Measurements from ENCODE around the gene PTOV1. TPM values are rescaled to one million over a fixed set of nuclear protein-coding genes. Genes with fewer than 3 reads are reported as not detected.
"Not testable (repeated sequence)": the region's sequence is repeated elsewhere in the genome, so short reads cannot be mapped to it uniquely, and the experiment has no call there.

Gene PTOV1
- total and polyA plus RNA-seq, 2 of the 4 experiments (the other 2 are of a cell fraction), result 34.4 to 107 TPM

GRCh38 chr19:49818649-49819370, 32.1 kb upstream of the PTOV1 start (continued):
- TF ChIP-seq MAZ (IDR thresholded peaks at IDR 0.05; ENCODE audit: borderline replicate concordance, low read depth, low read length), result no peak; the same call in 1 of the 2 replicates

GRCh38 chr19:49819452-49820115, 31.4 kb upstream of the PTOV1 start:
- no CpG with 5 or more reads among the region's 7 CpGs for WGBS, 2 experiments (ENCODE audit: extremely low coverage in 2 of 2, insufficient read length in 1 of 2)
- H3K9me3 ChIP-seq (ENCODE audit: control insufficient read depth, insufficient read depth, low read length); in situ Hi-C loops (cut with MboI; ENCODE audit: low sequenced_read_pairs); H4K5ac ChIP-seq (ENCODE audit: low read depth, low read length); H4K8ac ChIP-seq (ENCODE audit: low read depth in 2 of 2, low read length in 2 of 2); H2AK5ac ChIP-seq (ENCODE audit: low read depth, low read length); POLR2A ChIA-PET (ENCODE audit: unreplicated experiment); H3K4me3 ChIP-seq (ENCODE audit: insufficient read depth, low read depth, low read length); BruUV-seq (replicated peaks); H3K27me3 ChIP-seq (ENCODE audit: control insufficient read depth, insufficient read depth, low read length); H3K56ac ChIP-seq (ENCODE audit: extremely low read depth, insufficient read depth, low read length); H2AK9ac ChIP-seq (replicated peaks; ENCODE audit: low read depth, low read length, poor library complexity); H2BK15ac ChIP-seq (ENCODE audit: low read depth, low read length); H3K9me1 ChIP-seq (ENCODE audit: insufficient read depth, low read length); DNase-seq; H2BK120ac ChIP-seq (ENCODE audit: low read depth, low read length); H3K14ac ChIP-seq (replicated peaks; ENCODE audit: low read depth, low read length); H2BK5ac ChIP-seq (ENCODE audit: low read depth, low read length, poor library complexity, severe bottlenecking); H3K4ac ChIP-seq (ENCODE audit: low read depth, low read length); CTCF ChIA-PET; H2BK20ac ChIP-seq (ENCODE audit: low read depth, low read length); dilution Hi-C loops (cut with HindIII; ENCODE audit: low sequenced_read_pairs, unreplicated experiment); H3K27ac ChIP-seq (ENCODE audit: insufficient read depth, low read length); H3K18ac ChIP-seq (ENCODE audit: low read depth, low read length); H3K9ac ChIP-seq (ENCODE audit: low read depth, low read length); H4K91ac ChIP-seq (ENCODE audit: insufficient read depth, low read depth, low read length); H3K4me1 ChIP-seq (ENCODE audit: control insufficient read depth, insufficient read depth, low read length); ATAC-seq (ENCODE audit: low read depth); H2AFZ ChIP-seq (replicated peaks; ENCODE audit: low read length, poor library complexity): not testable (repeated sequence)
- Histone ChIP-seq H3K36me3 (ENCODE audit: control insufficient read depth, insufficient read depth, low read length) (peaks cover 11% of the 10 kb centered on the region), H3K79me1 (ENCODE audit: low read depth in 1 of 2, low read length in 2 of 2) (peaks cover 22 to 51% of the 10 kb centered on the region in 2 experiments), H3K23ac (ENCODE audit: low read depth, low read length) (peak overlapping the region; percentile 31; the same call in 1 of the 2 replicates), H4K20me1 (ENCODE audit: insufficient read depth, low read length) (peaks cover 12% of the 10 kb centered on the region; the same call in 1 of the 2 replicates), H3K4me2 (ENCODE audit: low read depth, low read length) (peak overlapping the region; percentile 58; the same call in 1 of the 2 replicates)
- intact Hi-C loops (cut with micrococcal nuclease), result loop anchor here (2.0 to 10.0 kb wide), 2 partner anchors 29 to 105 kb away; no protein-coding TSS in a partner anchor
